HG03280 (cell line): ENCODE measurements around the gene ANXA11.
A peak's percentile ranks its signal among the peaks of the same experiment; 100 is the strongest.
"Not testable (repeated sequence)": the region's sequence is repeated elsewhere in the genome, so short reads cannot be mapped to it uniquely, and the experiment has no call there.

Experiments used
- ATAC-seq: cut with Tn5 transposase; IDR thresholded peaks from one replicate; pipeline ENCODE4 v1.9.1; 2021; ENCODE audit warnings: mild to moderate bottlenecking, moderate library complexity; ENCODE audit not compliant: unreplicated experiment

Gene ANXA11

DNA sequence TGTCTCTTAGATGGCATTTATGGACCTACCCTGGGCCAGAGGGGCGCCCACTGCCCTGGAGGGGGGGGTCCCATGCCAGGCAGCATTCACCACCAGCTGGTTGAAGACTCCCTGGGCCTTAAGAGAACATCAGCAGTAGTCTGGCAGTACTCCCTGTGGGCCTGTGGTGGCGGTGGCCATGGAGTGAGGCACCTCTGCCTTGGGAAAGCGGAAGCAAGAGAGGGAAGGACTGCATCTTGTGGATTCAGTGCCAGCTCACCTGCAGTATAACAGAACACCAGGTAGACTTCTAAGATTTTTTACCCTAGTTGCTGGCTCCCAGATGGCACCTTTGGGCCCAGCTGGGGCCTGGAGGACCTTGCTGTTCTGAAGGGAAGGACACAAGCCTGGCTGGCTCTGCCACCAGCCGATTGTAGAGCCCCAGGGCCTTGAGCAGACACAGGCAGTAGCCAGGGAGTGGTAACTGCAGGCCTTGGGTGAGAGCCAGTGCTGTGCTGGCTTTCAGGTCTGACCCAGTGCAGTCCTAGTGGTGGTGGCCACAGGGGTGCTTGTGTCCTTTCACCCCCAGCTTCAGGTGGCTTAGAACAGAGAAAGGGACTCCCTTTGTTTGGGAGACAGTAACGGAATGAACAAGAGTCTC lies 57.1 kb downstream of the ANXA11 start:
- no peak for ATAC-seq

DNA sequence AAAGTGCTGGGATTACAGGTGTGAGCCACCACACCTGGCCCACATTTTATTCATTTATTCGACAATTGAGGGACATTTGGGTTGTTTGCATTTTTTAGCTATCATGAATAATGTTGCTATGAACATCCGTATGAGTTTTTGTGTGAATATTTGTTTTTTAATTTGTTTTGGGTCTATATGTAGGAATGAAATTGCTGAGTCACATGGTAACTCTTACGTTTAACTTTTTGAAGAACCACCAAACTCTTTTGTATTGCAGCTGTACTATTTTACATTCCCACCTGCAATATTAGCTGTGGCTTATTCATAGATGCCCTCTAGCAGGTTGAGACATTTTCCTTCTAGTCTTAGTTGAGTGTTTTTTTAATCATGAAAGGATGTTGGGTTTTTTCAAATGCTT lies 58.4 kb downstream of the ANXA11 start:
- ATAC-seq = no peak

DNA sequence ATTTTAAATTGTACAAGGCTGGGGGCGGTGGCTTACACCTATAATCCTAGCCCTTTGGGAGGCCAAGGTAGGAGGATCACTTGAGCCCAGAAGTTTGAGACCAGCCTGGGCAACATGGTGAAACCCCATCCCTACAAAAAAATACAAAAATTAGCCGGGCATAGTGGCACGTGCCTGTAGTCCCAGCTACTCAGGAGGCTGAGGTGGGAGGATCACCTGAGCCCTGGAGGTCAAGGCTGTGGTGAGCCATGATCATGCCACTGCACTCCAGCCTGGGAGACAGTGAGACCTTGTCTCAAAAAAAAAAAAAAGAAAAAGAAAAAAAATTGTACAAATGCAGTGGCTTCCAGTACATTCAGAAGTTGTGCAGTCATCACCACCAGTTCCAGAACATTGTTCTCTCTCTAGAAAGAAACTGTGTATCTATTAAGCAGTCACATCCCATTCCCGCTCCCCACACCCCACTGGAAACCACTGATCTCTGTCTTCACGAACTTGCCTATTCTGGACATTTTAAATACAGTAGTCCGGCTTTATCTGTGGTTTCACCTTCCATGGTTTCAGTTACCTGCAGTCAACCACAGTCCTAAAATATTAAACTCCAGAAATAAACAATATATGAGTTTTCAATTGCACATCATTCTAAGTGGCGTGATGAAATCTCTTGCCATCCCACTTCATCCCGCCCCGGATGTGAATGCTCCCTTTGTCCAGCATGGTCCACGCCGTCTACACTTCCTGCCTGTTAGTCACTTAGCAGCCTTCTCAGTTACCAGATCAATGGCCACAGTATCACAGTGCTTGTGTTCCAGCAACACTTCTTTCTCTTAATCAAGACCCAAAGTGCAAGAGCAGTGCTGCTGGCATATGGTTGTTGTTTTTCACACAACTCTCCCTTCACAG lies 59.7 kb downstream of the ANXA11 start:
- ATAC-seq = not testable (repeated sequence)

DNA sequence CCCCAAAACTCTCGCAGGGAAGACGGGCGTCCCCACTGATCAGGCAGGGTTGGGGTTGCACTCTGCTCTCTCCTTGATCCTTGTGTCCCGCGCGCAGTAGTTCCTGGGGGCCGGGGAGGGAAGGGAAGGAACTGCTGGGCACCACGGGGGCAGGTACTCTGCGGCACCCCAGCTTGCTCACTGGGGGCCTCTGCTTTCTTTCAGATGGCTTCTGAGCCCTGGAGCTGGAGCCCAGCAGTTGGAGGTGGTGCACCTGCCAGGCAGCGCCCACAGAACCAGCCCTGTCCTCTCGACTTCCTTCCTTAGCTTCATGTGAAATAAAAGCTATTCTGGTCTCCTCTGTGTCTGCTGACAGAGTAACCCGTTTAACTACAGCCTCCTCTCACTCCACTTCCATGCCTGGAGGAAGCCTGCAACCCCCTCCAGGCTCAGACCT lies 60.6 kb downstream of the ANXA11 start:
- ATAC-seq = peak; percentile 20

DNA sequence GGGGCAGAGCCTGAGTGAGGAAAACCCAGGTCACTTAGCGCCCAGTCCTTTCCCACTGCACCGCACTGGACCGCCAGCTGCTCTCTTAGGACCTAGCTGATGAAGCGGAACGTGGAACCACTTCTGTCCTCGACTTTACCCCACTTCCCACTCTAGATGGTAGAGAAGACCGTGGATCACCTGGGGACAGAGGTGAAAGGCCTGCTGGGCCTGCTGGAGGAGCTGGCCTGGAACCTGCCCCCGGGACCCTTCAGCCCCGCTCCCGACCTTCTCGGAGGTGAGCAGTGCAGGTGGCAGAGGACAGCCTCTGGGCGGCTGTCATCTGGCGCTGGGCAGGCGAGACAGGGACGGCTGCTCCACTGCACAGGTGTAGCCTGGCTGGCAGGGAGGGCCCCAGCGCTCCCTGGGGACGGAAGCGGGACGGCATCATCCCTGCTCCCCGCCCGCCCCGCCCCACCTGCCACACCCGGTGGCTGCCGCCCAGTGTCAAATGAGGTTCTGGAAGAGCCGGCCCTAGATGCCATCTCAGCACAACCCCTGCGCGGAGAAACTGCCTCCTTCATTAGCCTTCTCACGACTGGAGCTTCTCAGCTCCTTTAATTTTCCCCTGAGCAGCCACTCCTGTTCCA lies 61.2 kb downstream of the ANXA11 start:
- ATAC-seq = peak; percentile 39

DNA sequence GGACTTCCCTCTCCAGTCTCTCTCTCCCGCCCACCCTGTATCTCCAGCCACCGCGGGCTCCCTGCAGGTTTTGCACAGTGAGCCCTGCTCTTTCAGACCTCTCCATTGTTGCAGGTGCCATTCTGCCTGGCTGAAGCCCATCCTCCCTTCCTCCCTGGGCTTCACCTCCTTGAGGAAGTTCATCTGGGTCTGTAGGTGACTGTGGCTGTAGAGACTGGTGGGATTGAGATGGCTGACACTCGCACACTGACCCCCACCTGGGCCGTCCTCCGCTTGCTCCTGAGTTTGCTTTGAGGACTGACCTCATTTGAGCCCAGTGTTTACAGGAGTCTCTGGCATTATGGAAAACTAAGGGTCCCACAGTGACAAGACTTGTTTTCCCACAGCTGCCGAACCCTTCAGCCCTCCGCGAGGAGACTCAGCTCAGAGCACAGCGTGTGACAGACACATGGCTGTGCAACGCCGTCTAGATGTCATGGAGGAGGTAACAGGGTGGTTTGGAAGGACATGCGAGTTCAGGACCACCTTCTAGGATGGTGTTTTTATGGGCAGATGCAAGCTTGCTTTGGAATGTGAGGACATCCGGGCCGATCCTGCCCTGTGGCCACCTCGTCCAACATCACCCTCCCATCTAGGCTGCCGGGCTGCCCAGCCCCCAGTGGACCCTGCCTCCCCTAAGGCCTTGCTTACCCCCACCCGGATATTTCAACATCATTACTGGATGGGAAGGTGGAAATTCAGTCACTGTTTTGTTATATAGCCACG lies 63.5 kb downstream of the ANXA11 start:
- ATAC-seq = no peak

DNA sequence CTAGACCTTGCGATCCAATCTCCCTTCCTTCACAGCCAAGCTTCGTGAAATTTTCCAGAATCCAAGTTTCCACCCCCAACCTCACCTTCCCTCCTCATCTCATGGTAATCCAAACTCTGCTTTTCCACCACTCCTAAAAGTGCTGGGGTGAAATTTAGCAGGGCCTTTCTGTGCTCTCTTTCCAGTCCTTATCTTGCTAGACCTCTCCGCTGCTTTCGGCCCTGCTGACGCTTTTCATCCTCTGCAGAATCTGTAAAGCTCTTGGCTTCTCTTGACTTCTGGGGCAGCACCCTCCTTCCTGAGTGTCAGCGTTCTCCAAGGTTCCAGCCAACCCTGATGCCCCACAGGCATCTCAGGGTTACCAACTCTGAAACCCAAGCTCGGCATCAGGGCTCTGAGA lies 65.1 kb downstream of the ANXA11 start:
- ATAC-seq = no peak

DNA sequence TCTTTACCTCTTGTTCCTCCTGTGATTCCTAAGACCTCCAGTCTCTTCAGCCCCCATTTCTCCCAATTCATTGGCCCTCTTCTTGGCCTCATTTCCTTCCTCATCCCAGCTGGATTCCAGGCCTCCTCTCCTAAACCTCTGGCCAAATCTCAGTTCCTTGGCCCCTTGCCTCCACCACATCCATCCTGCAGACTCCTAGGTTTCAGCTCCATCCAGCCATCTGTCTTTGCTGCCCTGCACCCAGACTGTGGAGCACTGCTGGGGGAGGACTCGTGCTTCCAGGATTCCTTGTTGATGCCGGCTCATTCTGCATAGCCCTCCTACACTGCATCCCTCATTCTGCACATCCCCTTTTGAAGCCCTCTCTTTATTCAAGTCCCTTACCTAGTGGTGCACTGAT lies 66.1 kb downstream of the ANXA11 start:
- ATAC-seq = no peak

DNA sequence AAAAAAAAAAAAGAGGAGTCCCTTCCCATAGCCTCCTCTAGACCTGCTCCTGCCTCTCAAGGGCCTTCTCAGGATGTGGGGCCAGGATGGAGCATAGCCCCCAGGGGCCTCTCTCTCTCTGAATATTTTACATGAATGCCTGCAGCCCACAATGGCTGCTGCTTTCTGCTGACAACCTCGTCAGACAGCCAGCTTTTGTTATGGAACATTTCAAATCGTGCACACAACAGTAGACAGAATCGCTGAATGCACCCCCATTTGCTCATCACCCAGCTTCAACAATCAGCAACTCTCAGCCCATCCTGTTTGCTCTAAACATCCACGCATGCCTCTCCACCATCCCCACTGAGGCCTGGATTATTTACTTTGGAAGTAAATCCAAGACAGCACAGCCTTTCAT lies 67.4 kb downstream of the ANXA11 start:
- no peak for ATAC-seq

DNA sequence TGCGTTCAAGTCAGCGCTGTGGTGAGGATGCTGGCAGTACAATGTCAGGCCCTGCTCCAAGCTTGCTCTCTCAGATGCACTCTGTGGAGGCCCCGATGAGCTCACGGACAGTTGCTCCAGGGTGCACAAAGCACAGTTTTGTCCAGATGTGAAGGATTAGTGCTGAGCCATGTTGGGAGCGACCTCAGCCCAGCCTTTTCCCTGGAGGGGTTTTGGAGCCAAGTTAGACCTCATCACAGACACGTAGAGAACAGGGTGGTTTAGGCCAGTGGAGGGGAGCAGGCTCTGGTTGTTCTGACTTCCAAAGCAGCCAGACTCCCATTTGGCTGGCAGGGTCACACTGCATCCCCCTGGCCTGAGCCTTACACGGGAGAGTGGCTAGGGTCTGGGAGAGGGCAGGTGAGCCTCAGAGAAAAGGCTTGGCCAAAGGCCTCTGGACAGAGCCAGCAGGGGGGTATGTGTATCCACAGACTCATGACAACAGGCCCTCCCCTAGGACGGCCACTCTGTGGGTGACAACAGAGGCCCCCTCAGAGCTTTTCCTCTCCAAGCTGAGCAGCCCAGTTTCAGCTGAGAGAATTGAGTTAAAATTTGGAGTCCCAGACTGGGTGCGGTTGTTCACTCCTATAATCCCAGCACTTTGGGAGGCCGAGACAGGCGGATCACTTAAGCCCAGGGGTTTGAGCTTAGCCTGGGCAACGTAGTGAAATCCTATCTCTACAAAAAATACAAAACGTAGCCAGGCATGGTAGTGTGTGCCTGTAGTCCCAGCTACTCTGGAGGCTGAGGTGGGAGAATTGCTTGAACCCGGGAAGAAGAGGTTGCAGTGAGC lies 68.1 kb downstream of the ANXA11 start:
- ATAC-seq = no peak

DNA sequence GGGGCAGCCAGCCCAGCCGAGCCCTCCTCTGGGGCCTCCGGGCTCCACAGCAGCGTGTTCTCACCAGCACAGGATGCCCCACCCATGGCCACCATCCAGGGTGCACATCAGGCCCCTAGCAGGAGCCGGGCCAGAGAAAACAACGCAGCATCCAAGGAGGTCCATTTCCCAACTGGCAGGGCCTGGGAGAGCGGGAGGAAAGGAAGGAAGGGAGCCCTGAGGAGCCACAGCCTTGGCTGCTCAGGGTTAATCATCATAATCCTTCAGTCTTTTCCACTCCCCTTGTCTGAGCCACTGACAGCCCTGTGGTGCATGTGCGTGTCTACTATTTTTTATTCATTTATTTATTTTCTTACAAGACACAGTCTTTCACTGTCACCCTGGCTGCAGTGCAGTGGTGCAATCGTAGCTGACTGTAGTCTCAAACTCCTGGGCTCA lies 69.2 kb downstream of the ANXA11 start:
- ATAC-seq = no peak

DNA sequence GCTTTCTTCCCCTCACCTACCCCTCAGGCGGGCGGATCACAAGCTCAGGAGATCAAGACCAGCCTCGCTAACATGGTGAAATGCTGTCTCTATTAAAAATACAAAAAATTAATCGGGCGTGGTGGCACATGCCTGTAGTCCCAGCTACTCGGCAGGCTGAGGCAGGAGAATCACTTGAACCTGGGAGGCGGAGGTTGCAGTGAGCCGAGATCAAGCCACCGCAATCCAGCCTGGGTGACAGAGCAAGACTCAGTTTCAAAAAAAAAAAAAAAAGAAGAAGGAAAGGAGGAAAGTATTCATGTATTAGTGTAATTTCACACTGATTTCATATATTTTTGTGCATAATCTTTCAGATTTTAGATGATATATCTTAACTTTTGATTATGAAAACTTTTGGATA lies 71.7 kb downstream of the ANXA11 start:
- ATAC-seq = not testable (repeated sequence)

DNA sequence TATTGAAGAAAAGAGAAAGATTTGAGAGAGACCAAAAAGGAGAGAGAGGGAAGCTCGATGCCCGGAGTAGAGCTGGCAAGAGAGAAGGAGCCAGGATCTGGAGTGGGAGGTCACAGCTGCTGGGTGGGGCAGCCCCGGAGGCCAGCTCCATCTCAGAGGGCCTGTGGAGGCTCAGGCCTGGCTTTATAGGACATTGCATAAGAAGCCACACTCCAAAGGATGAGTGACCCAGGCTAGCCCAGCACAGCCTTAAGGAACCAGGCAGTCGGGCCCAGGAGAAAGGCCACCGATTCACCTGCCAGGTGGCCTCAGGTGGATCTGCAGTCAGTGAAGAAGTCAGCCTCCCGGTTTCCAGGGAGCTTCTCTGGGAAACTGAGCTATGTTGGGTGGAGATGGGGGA lies 72.1 kb downstream of the ANXA11 start:
- no peak for ATAC-seq

DNA sequence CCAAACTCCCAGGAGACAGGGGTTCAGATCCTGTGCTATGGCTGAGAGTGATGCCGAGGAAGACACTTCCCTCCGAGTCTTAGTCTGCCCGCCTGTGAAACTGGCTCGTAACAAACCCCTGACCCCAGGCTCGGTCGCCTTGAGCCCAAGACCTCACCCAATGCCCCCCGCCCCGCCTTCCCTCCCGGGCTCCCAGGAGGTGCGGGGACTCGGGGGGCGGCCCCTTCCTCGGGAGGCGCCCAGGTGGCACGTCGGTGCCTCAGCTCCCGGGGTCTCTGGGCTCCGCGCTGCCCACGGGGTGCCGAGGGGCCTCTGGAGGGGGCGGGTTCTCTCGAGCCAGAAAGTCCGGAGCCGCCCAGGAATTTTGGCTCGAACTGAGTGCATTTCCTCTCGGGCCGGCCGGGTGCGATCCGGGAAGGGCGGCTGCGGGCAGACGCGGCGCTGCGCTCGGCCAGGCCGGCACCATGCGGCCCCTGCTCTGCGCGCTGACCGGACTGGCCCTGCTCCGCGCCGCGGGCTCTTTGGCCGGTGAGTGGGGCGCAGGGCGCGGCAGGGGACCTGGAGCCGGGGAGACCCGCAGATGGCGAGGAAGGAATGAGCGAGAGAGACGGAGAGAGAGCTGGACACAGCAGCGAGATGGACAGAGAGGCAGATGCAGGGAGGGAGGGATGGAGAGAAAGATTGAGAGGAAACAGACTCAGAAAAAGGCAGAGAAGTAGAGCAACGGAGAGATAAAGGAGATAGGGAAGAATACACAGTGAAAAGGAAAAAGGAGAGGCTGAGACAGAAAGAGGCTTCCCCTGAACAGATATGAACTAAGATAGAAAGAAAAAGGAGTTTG lies 72.8 kb downstream of the ANXA11 start, which contains the start of gene PLAC9:
PLAC9 (plus strand) TSS at position 432 of the 841 bp plus-strand sequence; CDS start at position 465, 33 bp downstream.
- no peak for ATAC-seq

DNA sequence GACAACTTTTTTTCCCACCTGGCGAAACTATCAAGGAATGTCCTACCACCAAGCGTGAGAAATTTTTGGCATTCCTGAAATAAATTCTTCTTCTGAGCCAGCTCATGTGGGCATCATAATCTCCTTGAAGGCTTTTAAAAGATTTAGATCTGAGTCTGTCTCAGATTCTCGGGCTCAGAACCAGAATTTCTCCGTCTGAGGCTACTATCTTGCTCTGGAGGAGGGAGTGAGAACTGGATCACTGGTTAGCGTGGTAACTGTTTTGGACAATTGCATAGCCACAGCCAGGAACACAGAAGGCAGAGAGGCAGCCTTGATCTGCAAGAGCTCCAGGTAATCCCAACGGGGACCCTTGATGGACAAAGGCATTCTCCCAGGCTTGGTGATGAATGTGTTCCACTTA lies 73.8 kb downstream of the ANXA11 start:
- no peak for ATAC-seq

DNA sequence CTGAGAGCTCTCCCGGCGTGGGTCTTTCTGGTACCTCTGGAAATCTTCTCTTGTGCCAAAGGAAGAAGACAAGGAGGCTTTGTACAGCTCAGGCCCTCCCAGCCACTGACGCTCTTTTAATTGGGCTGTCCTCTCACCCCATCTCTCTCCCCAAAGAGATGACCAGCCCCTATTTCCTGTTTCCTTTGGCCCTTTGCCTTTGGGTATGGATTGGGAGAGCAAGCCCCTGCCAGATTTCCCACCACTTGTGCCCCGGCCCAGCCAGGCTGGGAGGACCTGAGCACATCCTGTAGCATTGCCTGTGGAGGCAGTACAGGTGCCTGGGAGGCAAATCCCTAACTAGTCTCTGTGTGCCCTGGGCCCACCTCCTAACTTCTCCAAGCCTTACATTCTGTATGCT lies 78.5 kb downstream of the ANXA11 start:
- ATAC-seq = no peak

DNA sequence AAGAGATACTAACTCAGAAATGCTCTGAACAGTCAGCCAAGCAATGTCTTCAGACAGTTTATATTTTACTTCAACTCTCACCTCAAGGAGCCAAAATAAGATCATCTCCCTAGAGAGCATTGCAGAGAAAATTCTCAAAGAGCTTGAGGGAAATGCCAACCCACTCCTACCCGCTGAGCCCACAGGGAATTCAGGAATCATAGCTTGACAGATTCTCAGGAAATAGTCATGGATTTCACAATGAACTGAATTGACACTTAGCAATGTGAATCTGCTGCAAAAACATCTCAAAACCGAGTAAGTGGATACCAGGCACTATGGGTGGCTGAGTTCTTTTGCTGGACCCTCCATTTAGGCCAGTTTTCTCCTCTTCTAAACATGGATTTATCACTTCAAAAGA lies 82.6 kb downstream of the ANXA11 start:
- no peak for ATAC-seq

DNA sequence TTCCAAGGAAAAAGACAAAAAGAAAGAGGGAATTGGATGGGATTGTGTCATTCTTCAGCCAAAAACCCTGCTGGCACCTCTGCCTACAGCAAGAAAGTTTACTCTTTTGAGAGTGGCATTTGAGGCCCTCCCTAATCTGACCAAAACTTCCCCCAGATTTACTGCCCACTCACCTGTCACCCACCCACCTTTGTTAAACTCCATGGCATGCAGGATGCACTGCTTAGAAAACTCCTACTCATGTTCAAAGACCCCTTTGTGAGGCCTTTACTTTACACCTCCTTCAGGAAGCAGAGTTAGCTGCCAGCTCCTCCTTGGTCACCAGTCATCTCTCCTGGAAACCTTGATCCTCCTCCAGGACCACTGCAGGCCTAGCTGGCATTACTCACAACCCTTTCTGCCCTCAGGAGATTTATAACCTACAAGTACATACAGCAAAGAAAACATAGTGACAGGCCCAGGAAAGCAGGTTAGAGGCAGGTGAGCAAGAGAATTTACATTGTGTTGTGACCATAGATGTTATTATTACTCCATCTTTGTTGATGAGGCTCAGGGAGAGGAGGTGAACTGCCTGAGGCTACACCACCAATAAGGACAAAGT lies 83.1 kb downstream of the ANXA11 start:
- no peak for ATAC-seq

DNA sequence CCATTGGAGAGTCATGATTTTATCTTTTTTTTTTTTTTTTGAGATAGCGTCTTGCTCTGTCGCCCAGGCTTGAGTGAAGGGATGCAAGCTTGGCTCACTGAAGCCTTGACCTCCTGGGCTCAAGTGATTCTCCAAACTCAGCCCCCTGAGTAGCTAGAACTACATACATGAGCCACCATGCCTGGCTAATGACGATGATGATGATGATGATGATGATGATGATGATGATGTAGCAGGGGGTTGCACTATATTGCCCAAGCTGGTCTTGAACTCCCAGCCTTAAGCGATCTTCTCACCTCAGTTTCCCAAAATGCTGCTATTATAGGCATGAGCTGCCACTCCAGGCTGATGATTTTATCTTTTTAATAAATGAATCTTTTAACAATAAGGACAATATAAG lies 86.7 kb downstream of the ANXA11 start:
- no peak for ATAC-seq
